ENCODE measurements around the gene ARPP21. TPM values are rescaled to one million over a fixed set of nuclear protein-coding genes. Genes with fewer than 3 reads are reported as not detected.

ARPP21 gene
- total and polyA plus RNA-seq, 10 donors = 0.07 to 0.39 (median 0.12) TPM; not detected in 7

DNA sequence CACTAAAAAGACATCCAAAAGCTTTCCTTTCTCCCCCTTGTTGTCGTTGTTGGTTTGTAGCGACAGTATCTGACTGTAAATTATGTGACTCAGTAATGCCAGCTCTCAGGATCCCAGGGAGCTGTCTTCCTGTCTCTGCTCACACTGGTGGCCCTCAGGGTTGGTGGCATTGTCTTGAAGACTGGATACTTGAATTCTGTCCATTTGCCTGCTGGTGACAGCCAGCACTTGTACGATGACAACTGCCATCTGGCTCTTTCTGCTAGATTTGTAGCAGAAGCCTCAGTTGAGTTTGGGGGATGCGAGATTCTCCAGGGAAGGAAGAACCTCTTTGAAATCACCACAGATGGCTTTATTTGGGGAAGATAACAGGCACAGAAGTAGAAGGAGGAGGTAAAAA lies 120.8 kb downstream of the ARPP21 start:
- intact Hi-C loops (cut with DNase I; ENCODE audit: low total_unique reads) = no loop called here
- DNase-seq = no peak
- H3K27ac ChIP-seq = no peak overlapping the region
- H3K4me1 ChIP-seq = no peaks in the 10 kb centered on the region
- 53 to 68% (median 65%) methylated on average over 4 of the region's 4 CpGs for WGBS, 5 donors
- H3K9me3 ChIP-seq = no peaks in the 10 kb centered on the region
- H3K4me3 ChIP-seq = no peak overlapping the region
- no peaks in the 10 kb centered on the region for H3K27me3 ChIP-seq (replicated peaks in 1 of 7)
- TF ChIP-seq POLR2A (IDR thresholded peaks at IDR 0.05) (no peak), POLR2AphosphoS5 (IDR thresholded peaks at IDR 0.05) (no peak)
- TF ChIP-seq, protein P1, sequence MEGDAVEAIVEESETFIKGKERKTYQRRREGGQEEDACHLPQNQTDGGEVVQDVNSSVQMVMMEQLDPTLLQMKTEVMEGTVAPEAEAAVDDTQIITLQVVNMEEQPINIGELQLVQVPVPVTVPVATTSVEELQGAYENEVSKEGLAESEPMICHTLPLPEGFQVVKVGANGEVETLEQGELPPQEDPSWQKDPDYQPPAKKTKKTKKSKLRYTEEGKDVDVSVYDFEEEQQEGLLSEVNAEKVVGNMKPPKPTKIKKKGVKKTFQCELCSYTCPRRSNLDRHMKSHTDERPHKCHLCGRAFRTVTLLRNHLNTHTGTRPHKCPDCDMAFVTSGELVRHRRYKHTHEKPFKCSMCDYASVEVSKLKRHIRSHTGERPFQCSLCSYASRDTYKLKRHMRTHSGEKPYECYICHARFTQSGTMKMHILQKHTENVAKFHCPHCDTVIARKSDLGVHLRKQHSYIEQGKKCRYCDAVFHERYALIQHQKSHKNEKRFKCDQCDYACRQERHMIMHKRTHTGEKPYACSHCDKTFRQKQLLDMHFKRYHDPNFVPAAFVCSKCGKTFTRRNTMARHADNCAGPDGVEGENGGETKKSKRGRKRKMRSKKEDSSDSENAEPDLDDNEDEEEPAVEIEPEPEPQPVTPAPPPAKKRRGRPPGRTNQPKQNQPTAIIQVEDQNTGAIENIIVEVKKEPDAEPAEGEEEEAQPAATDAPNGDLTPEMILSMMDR (IDR thresholded peaks at IDR 0.05 in 8 of 11, conservative IDR thresholded peaks at IDR 0.05 in 3 of 11) = no peak
- no peaks in the 10 kb centered on the region for H3K36me3 ChIP-seq

DNA sequence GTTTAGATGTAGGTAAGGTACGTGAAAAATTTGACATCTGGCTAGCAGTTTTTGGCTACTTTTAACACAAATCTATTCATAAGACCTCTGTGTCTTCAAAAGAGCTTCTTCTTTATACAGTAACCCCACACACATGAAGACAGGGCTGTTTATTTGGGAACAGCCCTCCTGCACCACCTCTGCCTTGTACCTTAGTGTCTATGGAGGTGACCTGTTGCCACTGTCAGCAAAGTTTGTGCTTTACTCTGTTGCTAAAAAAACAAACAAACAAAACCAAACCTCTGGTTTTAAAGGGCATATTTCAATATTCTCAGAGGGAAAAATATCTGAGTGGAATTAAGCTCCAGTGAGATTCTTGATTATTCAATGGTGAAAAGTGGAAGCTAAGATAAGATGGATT lies 122.0 kb downstream of the ARPP21 start:
- no peaks in the 10 kb centered on the region for H3K27me3 ChIP-seq (replicated peaks in 1 of 7)
- TF ChIP-seq, protein P1 (IDR thresholded peaks at IDR 0.05 in 8 of 11, conservative IDR thresholded peaks at IDR 0.05 in 3 of 11) = no peak
- no peak for TF ChIP-seq POLR2A (IDR thresholded peaks at IDR 0.05)
- TF ChIP-seq POLR2AphosphoS5 (IDR thresholded peaks at IDR 0.05) = no peak
- no peaks in the 10 kb centered on the region for H3K4me1 ChIP-seq
- 84 to 97% (median 94%) methylated on average over 1 of the region's 1 CpG for WGBS, 5 donors
- H3K36me3 ChIP-seq = no peaks in the 10 kb centered on the region
- no peak for DNase-seq
- H3K9me3 ChIP-seq = no peaks in the 10 kb centered on the region
- intact Hi-C loops (cut with DNase I; ENCODE audit: low total_unique reads) = no loop called here
- no peak overlapping the region for H3K27ac ChIP-seq
- H3K4me3 ChIP-seq = no peak overlapping the region

DNA sequence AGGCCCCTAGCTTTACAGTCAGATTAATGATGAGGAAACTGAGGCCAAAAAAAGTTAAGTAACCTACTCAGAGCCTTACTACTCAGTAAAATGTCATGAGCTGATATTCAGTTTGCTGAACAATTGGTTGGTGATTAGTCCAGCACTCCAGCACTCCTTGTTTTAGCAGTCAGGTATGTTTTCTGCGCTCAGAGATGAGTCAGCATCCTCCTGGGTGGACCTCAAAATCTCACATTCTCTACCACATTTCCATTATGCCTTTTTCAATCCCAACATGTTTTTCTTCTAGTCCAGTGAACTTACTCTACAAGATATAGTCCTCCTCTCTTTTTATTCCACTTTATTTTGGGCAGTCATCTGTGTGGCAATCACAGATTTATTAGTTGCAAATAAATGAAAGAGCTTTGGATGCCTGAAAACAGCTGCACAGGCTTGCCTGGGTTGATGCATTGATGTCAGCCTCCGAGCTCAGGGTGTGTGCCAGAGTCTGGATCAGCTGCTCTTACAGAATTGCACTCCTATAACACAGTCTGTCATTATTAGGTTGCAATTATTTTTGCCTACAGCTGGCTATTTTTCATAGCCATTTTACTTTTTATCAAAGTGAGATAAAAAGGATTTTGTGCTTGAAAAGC lies 133.2 kb downstream of the ARPP21 start:
- 67 to 86% (median 77%) methylated on average over 2 of the region's 2 CpGs for WGBS, 5 donors
- H3K36me3 ChIP-seq = no peaks in the 10 kb centered on the region
- intact Hi-C loops (cut with DNase I; ENCODE audit: low total_unique reads) = no loop called here

DNA sequence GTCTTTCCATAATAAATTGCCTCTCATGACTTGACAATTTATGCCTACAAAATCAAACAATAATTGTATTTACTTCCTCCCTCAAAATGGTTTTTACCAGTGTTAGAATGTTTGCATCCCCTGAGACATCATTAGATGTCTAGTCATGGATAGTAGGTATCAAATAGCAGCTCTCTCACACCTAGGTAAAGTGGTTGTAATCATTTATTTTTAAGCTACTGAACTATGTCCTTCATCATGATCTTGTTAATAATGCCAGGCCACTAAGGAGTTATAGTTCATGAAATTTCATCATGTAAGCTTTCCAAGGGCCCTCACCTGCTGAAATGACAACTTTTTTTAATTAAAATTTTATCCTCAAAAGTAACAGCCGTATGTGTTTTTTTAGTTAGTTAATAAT lies 134.1 kb downstream of the ARPP21 start:
- H3K4me1 ChIP-seq = no peaks in the 10 kb centered on the region
- intact Hi-C loops (cut with DNase I; ENCODE audit: low total_unique reads) = no loop called here
- DNase-seq = no peak
- H3K36me3 ChIP-seq = no peaks in the 10 kb centered on the region
- no peak overlapping the region for H3K27ac ChIP-seq
- no peaks in the 10 kb centered on the region for H3K27me3 ChIP-seq (replicated peaks in 1 of 7)
- H3K9me3 ChIP-seq = no peaks in the 10 kb centered on the region
- 91 to 96% (median 94%) methylated on average over 1 of the region's 1 CpG for WGBS, 5 donors
- TF ChIP-seq, protein P1 (IDR thresholded peaks at IDR 0.05 in 8 of 11, conservative IDR thresholded peaks at IDR 0.05 in 3 of 11) = no peak
- no peak for TF ChIP-seq POLR2AphosphoS5 (IDR thresholded peaks at IDR 0.05)
- no peak for TF ChIP-seq POLR2A (IDR thresholded peaks at IDR 0.05)
- no peak overlapping the region for H3K4me3 ChIP-seq

More for the DNA sequence above, 133.2 kb downstream of the ARPP21 start:
- no peaks in the 10 kb centered on the region for H3K4me1 ChIP-seq
- no peak for DNase-seq
- no peaks in the 10 kb centered on the region for H3K27me3 ChIP-seq (replicated peaks in 1 of 7)
- no peak for TF ChIP-seq POLR2A (IDR thresholded peaks at IDR 0.05)
- TF ChIP-seq POLR2AphosphoS5 (IDR thresholded peaks at IDR 0.05) = no peak
- TF ChIP-seq, protein P1 (IDR thresholded peaks at IDR 0.05 in 8 of 11, conservative IDR thresholded peaks at IDR 0.05 in 3 of 11) = no peak
- no peak overlapping the region for H3K4me3 ChIP-seq
- no peaks in the 10 kb centered on the region for H3K9me3 ChIP-seq
- no peak overlapping the region for H3K27ac ChIP-seq
